ENCODE measurements around the gene GSPT1. TPM values are rescaled to one million over a fixed set of nuclear protein-coding genes. Genes with fewer than 3 reads are reported as not detected.
"Not testable (repeated sequence)": the region's sequence is repeated elsewhere in the genome, so short reads cannot be mapped to it uniquely, and the experiment has no call there.

Gene GSPT1
- polyA plus RNA-seq, 1 donor: 78.7 TPM

- H3K9me3 ChIP-seq (ENCODE audit: control insufficient read depth, low read depth, low read length); H3K27me3 ChIP-seq (ENCODE audit: control insufficient read depth, insufficient read depth, low read length); H3K36me3 ChIP-seq (ENCODE audit: control insufficient read depth, insufficient read depth, low read length); DNase-seq; H3K4me3 ChIP-seq (ENCODE audit: low read length); H3K4me1 ChIP-seq (ENCODE audit: control insufficient read depth, insufficient read depth, low read length); H3K27ac ChIP-seq (ENCODE audit: low read length): not testable (repeated sequence)
- 85% methylated on average over 4 of the region's 8 CpGs for WGBS (ENCODE audit: insufficient coverage, low lambda C conversion rate)
Observed at GRCh38 chr16:11953576-11953975, 37.8 kb upstream of the GSPT1 start.

DNA sequence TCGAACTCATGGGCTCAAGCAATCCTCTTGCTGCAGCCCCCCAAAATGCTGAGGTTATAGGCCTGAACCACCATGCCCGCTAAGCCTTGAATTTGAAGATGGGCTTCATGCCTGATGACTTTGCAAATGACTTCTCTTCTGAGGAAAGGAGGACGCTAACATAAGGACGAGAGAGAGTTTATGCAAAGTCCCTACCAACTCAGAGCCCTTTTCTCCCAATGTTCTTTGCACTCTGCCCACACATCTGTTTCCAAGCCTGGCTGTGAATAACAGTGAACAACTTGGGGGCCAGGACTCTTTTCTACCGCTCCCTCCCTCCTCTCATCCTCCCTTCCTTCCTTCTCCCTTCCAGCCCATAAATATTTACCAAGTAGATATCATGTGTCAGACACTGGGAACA, 34.6 kb upstream of the GSPT1 start:
- Histone ChIP-seq H3K27me3 (ENCODE audit: control insufficient read depth, insufficient read depth, low read length) (no peaks in the 10 kb centered on the region), H3K9me3 (ENCODE audit: control insufficient read depth, low read depth, low read length) (no peaks in the 10 kb centered on the region), H3K36me3 (ENCODE audit: control insufficient read depth, insufficient read depth, low read length) (no peaks in the 10 kb centered on the region), H3K27ac (ENCODE audit: low read length) (no peak overlapping the region), H3K4me1 (ENCODE audit: control insufficient read depth, insufficient read depth, low read length) (no peaks in the 10 kb centered on the region), H3K4me3 (ENCODE audit: low read length) (no peak overlapping the region)
- WGBS (ENCODE audit: insufficient coverage, low lambda C conversion rate): no CpG with 5 or more reads among the region's 5 CpGs
- no peak for DNase-seq

DNA sequence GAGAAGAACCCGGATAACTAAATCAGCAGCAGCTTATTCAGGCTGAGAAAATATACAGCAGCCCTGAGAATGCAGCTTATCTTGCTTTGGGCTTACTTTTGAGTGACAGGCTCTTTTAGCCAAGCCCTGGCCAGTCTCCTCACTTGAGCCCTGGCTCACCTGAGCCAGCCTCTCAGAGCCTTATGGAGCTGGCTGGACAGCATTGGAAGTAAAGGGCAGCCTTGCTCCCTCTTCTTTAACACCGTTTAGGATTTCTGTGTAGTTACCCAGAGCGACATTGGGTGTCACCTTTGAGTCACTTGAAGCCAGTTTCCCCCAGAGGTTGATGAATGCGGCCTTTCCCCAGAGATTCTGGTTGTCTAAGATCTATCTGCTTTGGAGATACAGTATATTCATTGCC, 33.8 kb upstream of the GSPT1 start:
- no CpG with 5 or more reads among the region's 4 CpGs for WGBS (ENCODE audit: insufficient coverage, low lambda C conversion rate)
- no peaks in the 10 kb centered on the region for H3K4me1 ChIP-seq (ENCODE audit: control insufficient read depth, insufficient read depth, low read length)
- H3K36me3 ChIP-seq (ENCODE audit: control insufficient read depth, insufficient read depth, low read length): no peaks in the 10 kb centered on the region
- peak in 1 of 2 donors; percentile 14 for DNase-seq
- no peak overlapping the region for H3K27ac ChIP-seq (ENCODE audit: low read length)
- H3K9me3 ChIP-seq (ENCODE audit: control insufficient read depth, low read depth, low read length): no peaks in the 10 kb centered on the region
- no peak overlapping the region for H3K4me3 ChIP-seq (ENCODE audit: low read length)
- H3K27me3 ChIP-seq (ENCODE audit: control insufficient read depth, insufficient read depth, low read length): no peaks in the 10 kb centered on the region

DNA sequence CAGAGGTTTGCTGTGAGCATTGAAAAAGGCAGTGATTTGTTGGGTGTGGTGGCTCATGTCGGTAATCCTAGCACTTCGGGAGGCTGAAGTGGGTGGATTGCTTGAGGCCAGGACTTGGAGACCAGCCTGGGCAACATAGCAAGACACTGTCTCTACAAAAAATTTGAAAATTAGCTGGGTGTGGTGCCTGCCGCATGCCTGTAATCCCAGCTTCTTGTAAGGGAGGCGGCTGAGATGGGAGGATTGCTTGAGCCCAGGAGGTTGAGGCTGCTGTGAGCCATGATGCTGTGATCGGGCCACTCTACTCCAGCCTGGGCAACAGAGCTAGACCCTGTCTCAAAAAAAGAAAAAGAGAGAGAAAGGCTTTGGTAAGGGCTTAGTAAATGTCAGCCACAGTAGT, 33.1 kb upstream of the GSPT1 start:
- WGBS (ENCODE audit: insufficient coverage, low lambda C conversion rate): no CpG with 5 or more reads among the region's 5 CpGs
- Histone ChIP-seq H3K27ac (ENCODE audit: low read length) (no peak overlapping the region), H3K36me3 (ENCODE audit: control insufficient read depth, insufficient read depth, low read length) (no peaks in the 10 kb centered on the region)

DNA sequence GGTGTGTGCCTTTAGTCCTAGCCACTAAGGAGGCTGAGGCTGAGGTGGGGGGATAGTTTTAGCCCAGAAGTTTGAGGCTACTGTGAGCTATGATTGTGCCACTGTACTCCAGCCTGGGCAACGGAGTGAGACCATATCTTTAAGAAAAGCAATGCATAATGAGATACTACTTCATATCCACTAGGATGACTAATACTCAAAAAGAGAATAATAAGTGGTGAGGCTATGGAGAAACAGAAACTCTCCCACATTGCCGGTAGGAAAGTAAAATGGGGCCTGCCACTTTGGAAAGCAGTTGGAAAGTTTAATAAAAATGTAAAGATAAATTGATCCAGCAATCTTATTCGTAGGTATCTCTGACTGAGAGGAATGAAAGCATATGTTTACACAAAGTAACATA, 30.7 kb upstream of the GSPT1 start:
- H3K27me3 ChIP-seq (ENCODE audit: control insufficient read depth, insufficient read depth, low read length): no peaks in the 10 kb centered on the region
- no peak overlapping the region for H3K4me3 ChIP-seq (ENCODE audit: low read length)
- H3K27ac ChIP-seq (ENCODE audit: low read length): no peak overlapping the region
- H3K9me3 ChIP-seq (ENCODE audit: control insufficient read depth, low read depth, low read length): no peaks in the 10 kb centered on the region
- H3K4me1 ChIP-seq (ENCODE audit: control insufficient read depth, insufficient read depth, low read length): no peaks in the 10 kb centered on the region
- WGBS (ENCODE audit: insufficient coverage, low lambda C conversion rate): 67% methylated on average over 1 of the region's 3 CpGs
- no peak for DNase-seq
- H3K36me3 ChIP-seq (ENCODE audit: control insufficient read depth, insufficient read depth, low read length): no peaks in the 10 kb centered on the region

More for the DNA sequence above, 33.1 kb upstream of the GSPT1 start:
- Histone ChIP-seq H3K9me3 (ENCODE audit: control insufficient read depth, low read depth, low read length) (no peaks in the 10 kb centered on the region), H3K27me3 (ENCODE audit: control insufficient read depth, insufficient read depth, low read length) (no peaks in the 10 kb centered on the region), H3K4me1 (ENCODE audit: control insufficient read depth, insufficient read depth, low read length) (no peaks in the 10 kb centered on the region), H3K4me3 (ENCODE audit: low read length) (no peak overlapping the region)
- no peak for DNase-seq

DNA sequence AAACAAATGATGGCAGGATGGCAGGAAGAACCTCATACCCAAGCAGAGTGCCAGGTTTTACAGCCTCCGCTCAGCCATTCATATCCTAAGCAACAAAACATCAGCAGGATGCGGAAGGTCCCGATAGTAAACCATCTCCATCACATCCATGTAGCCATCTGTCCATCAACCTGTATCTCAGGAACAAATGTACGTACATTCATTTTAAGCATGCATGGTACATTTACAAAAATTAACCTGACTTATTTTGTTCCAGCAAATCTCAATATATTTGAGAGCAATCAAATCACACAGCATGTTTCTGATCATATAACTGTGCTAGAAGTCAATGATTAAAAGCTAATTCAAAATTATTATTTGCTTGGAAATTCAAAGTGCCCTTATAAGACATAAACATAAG, 26.2 kb upstream of the GSPT1 start, which contains the start of gene NPIPB2:
TSS of gene NPIPB2 (minus strand) at position 101 of the 400 bp plus-strand sequence. CDS start at position 101, 0 bp downstream.
- not testable (repeated sequence) for H3K9me3 ChIP-seq (ENCODE audit: control insufficient read depth, low read depth, low read length); H3K27me3 ChIP-seq (ENCODE audit: control insufficient read depth, insufficient read depth, low read length); H3K27ac ChIP-seq (ENCODE audit: low read length); H3K36me3 ChIP-seq (ENCODE audit: control insufficient read depth, insufficient read depth, low read length); H3K4me3 ChIP-seq (ENCODE audit: low read length); H3K4me1 ChIP-seq (ENCODE audit: control insufficient read depth, insufficient read depth, low read length); DNase-seq
- WGBS (ENCODE audit: insufficient coverage, low lambda C conversion rate): no CpG with 5 or more reads among the region's 4 CpGs

- H3K27ac ChIP-seq (ENCODE audit: low read length); H3K4me3 ChIP-seq (ENCODE audit: low read length); H3K9me3 ChIP-seq (ENCODE audit: control insufficient read depth, low read depth, low read length); H3K27me3 ChIP-seq (ENCODE audit: control insufficient read depth, insufficient read depth, low read length); H3K36me3 ChIP-seq (ENCODE audit: control insufficient read depth, insufficient read depth, low read length); H3K4me1 ChIP-seq (ENCODE audit: control insufficient read depth, insufficient read depth, low read length); DNase-seq: not testable (repeated sequence)
- no CpG with 5 or more reads among the region's 13 CpGs for WGBS (ENCODE audit: insufficient coverage, low lambda C conversion rate)
Observed at GRCh38 chr16:11927350-11927749, 11.6 kb upstream of the GSPT1 start.

- not testable (repeated sequence) for DNase-seq; H3K9me3 ChIP-seq (ENCODE audit: control insufficient read depth, low read depth, low read length); H3K27me3 ChIP-seq (ENCODE audit: control insufficient read depth, insufficient read depth, low read length); H3K4me1 ChIP-seq (ENCODE audit: control insufficient read depth, insufficient read depth, low read length); H3K36me3 ChIP-seq (ENCODE audit: control insufficient read depth, insufficient read depth, low read length); H3K4me3 ChIP-seq (ENCODE audit: low read length); H3K27ac ChIP-seq (ENCODE audit: low read length)
- WGBS (ENCODE audit: insufficient coverage, low lambda C conversion rate): 83% methylated on average over 1 of the region's 10 CpGs
Observed at GRCh38 chr16:11924046-11924445, 8.3 kb upstream of the GSPT1 start.

- Histone ChIP-seq H3K4me1 (ENCODE audit: control insufficient read depth, insufficient read depth, low read length) (peaks cover 19% of the 10 kb centered on the region), H3K27me3 (ENCODE audit: control insufficient read depth, insufficient read depth, low read length) (no peaks in the 10 kb centered on the region), H3K36me3 (ENCODE audit: control insufficient read depth, insufficient read depth, low read length) (no peaks in the 10 kb centered on the region), H3K27ac (ENCODE audit: low read length) (peak overlapping the region; percentile 87), H3K4me3 (ENCODE audit: low read length) (peak overlapping the region; percentile 79), H3K9me3 (ENCODE audit: control insufficient read depth, low read depth, low read length) (no peaks in the 10 kb centered on the region)
- WGBS (ENCODE audit: insufficient coverage, low lambda C conversion rate): 25% methylated on average over 2 of the region's 13 CpGs
- peak; percentile 56 to 85 for DNase-seq
Observed at GRCh38 chr16:11916524-11917285, 949 bp upstream of the GSPT1 start.

- no peaks in the 10 kb centered on the region for H3K9me3 ChIP-seq (ENCODE audit: control insufficient read depth, low read depth, low read length)
- H3K36me3 ChIP-seq (ENCODE audit: control insufficient read depth, insufficient read depth, low read length): no peaks in the 10 kb centered on the region
- no CpG with 5 or more reads among the region's 79 CpGs for WGBS (ENCODE audit: insufficient coverage, low lambda C conversion rate)
- DNase-seq: peak; percentile 19 to 75
- no peaks in the 10 kb centered on the region for H3K27me3 ChIP-seq (ENCODE audit: control insufficient read depth, insufficient read depth, low read length)
- peaks cover 19% of the 10 kb centered on the region for H3K4me1 ChIP-seq (ENCODE audit: control insufficient read depth, insufficient read depth, low read length)
- peak overlapping the region; percentile 87 for H3K27ac ChIP-seq (ENCODE audit: low read length)
- peak overlapping the region; percentile 79 for H3K4me3 ChIP-seq (ENCODE audit: low read length)
Observed at GRCh38 chr16:11915114-11915643, 577 bp downstream of the GSPT1 start.

Data from large intestine (tissue), 3 donors.